ENCODE measurements around the gene LMX1B.

LMX1B gene

GRCh38 chr9:126733005-126733404 lies 119.3 kb downstream of the LMX1B start:
- no peak overlapping the region for H3K27ac ChIP-seq (ENCODE audit: low read length)
- no peaks in the 10 kb centered on the region for H3K4me1 ChIP-seq (ENCODE audit: control insufficient read depth, insufficient read depth, low read length)
- peaks cover 2 to 9% of the 10 kb centered on the region in 2 donors for H3K9me3 ChIP-seq (ENCODE audit: control insufficient read depth in 2 of 2, low read length in 2 of 2)
- H3K9ac ChIP-seq (ENCODE audit: low read length in 2 of 2) = no peak overlapping the region
- no peak overlapping the region for H3K4me3 ChIP-seq (ENCODE audit: low read length in 2 of 2)
- no peaks in the 10 kb centered on the region for H3K27me3 ChIP-seq (ENCODE audit: control insufficient read depth in 1 of 2, insufficient read depth in 2 of 2, low read length in 2 of 2)
- H3K36me3 ChIP-seq (ENCODE audit: control insufficient read depth in 2 of 2, insufficient read depth in 2 of 2, low read length in 2 of 2) = no peaks in the 10 kb centered on the region

DNA sequence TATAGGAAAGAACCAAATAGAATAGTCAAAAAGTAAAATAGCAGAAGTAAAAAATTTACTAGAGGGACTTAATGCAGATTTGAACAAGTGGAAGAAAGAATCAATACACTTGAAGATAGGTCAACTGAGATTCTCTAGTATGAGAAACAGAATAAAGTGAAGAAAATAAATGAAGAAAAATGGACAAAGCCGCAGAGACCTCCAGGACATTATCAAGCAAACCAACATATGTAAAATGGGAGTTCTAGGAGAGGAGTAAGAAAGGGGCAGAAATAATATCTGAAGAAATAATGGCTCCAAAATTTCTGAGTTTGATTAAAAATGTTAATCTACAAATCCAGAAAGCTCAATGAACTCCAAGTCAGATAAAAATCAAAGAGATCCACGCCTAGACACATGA lies 121.1 kb downstream of the LMX1B start:
- H3K4me1 ChIP-seq (ENCODE audit: control insufficient read depth, insufficient read depth, low read length) = no peaks in the 10 kb centered on the region
- no peak overlapping the region for H3K27ac ChIP-seq (ENCODE audit: low read length)
- peaks cover 0 to 9% of the 10 kb centered on the region in 2 donors for H3K9me3 ChIP-seq (ENCODE audit: control insufficient read depth in 2 of 2, low read length in 2 of 2)
- H3K9ac ChIP-seq (ENCODE audit: low read length in 2 of 2) = no peak overlapping the region
- peaks cover 0 to 4% of the 10 kb centered on the region in 2 donors for H3K27me3 ChIP-seq (ENCODE audit: control insufficient read depth in 1 of 2, insufficient read depth in 2 of 2, low read length in 2 of 2)
- H3K36me3 ChIP-seq (ENCODE audit: control insufficient read depth in 2 of 2, insufficient read depth in 2 of 2, low read length in 2 of 2) = no peaks in the 10 kb centered on the region
- H3K4me3 ChIP-seq (ENCODE audit: low read length in 2 of 2) = no peak overlapping the region

DNA sequence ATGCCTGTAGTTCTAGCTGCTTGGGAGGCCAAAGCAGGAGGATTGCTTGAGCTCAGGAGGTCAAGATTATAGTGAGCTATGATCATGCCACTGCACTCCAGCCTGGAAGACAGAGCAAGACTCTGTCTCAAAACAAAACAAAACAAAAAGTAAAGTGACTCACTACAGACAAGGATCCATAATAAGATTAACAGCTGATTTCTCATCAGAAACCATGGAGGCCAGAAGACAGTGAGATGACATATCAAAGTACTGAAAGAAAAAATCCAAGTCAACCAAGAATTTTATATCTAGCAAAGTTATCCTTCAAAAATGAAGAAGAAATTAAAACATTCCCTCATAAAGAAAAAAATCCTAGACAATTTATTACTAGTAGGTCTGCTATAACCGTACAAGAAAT lies 121.8 kb downstream of the LMX1B start:
- Histone ChIP-seq H3K27me3 (ENCODE audit: control insufficient read depth in 1 of 2, insufficient read depth in 2 of 2, low read length in 2 of 2) (peaks cover 2 to 7% of the 10 kb centered on the region in 2 donors), H3K36me3 (ENCODE audit: control insufficient read depth in 2 of 2, insufficient read depth in 2 of 2, low read length in 2 of 2) (no peaks in the 10 kb centered on the region), H3K9me3 (ENCODE audit: control insufficient read depth in 2 of 2, low read length in 2 of 2) (peaks cover 0 to 9% of the 10 kb centered on the region in 2 donors), H3K9ac (ENCODE audit: low read length in 2 of 2) (no peak overlapping the region), H3K27ac (ENCODE audit: low read length) (no peak overlapping the region), H3K4me1 (ENCODE audit: control insufficient read depth, insufficient read depth, low read length) (no peaks in the 10 kb centered on the region), H3K4me3 (ENCODE audit: low read length in 2 of 2) (no peak overlapping the region)

DNA sequence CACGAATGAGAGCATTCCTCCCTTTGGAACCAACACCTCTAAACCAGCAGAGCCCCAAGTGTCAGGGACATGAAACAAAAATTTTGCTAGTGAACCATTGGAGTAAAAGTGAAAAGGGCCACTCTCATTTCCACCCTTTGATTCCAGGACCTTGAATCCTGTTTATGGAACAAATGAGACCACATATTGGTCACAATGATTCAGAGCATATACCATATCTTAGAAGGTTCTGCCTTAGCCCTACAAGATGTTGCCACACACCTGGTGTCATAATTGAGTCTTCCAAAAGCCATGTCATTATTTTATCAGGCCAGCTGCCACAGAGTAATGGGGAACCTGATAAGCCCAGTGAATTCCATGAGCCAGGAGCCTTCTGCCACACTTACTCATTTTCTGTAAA lies 124.8 kb downstream of the LMX1B start:
- H3K4me3 ChIP-seq (ENCODE audit: low read length in 2 of 2) = no peak overlapping the region
- H3K36me3 ChIP-seq (ENCODE audit: control insufficient read depth in 2 of 2, insufficient read depth in 2 of 2, low read length in 2 of 2) = no peaks in the 10 kb centered on the region
- H3K9ac ChIP-seq (ENCODE audit: low read length in 2 of 2) = no peak overlapping the region
- H3K27me3 ChIP-seq (ENCODE audit: control insufficient read depth in 1 of 2, insufficient read depth in 2 of 2, low read length in 2 of 2) = peaks cover 3 to 11% of the 10 kb centered on the region in 2 donors
- no peak overlapping the region for H3K27ac ChIP-seq (ENCODE audit: low read length)
- H3K4me1 ChIP-seq (ENCODE audit: control insufficient read depth, insufficient read depth, low read length) = no peaks in the 10 kb centered on the region
- H3K9me3 ChIP-seq (ENCODE audit: control insufficient read depth in 2 of 2, low read length in 2 of 2) = peaks cover 0 to 9% of the 10 kb centered on the region in 2 donors

DNA sequence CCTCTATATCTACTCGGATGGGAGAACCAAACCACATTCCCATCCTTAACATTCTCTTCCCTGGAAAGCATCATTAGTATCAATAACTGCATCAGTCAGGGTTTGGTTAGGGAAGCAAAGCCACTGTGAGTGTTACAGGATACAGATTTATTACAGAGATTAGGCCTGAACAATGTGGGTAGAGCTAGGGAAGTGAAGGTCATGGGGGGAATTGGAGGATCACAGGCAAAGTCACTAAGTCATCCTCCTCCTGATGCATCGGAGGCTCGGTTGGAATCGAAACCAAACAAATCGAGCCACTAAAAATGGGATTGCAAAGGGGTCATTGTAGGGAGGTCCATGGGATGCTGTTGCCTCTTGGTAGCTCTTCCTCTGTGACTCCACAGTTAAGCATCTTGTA lies 129.3 kb downstream of the LMX1B start:
- H3K4me3 ChIP-seq (ENCODE audit: low read length in 2 of 2) = no peak overlapping the region
- H3K27ac ChIP-seq (ENCODE audit: low read length) = no peak overlapping the region
- no peaks in the 10 kb centered on the region for H3K36me3 ChIP-seq (ENCODE audit: control insufficient read depth in 2 of 2, insufficient read depth in 2 of 2, low read length in 2 of 2)
- no peaks in the 10 kb centered on the region for H3K9me3 ChIP-seq (ENCODE audit: control insufficient read depth in 2 of 2, low read length in 2 of 2)
- no peaks in the 10 kb centered on the region for H3K4me1 ChIP-seq (ENCODE audit: control insufficient read depth, insufficient read depth, low read length)
- H3K27me3 ChIP-seq (ENCODE audit: control insufficient read depth in 1 of 2, insufficient read depth in 2 of 2, low read length in 2 of 2) = peaks cover 3 to 11% of the 10 kb centered on the region in 2 donors
- H3K9ac ChIP-seq (ENCODE audit: low read length in 2 of 2) = no peak overlapping the region

DNA sequence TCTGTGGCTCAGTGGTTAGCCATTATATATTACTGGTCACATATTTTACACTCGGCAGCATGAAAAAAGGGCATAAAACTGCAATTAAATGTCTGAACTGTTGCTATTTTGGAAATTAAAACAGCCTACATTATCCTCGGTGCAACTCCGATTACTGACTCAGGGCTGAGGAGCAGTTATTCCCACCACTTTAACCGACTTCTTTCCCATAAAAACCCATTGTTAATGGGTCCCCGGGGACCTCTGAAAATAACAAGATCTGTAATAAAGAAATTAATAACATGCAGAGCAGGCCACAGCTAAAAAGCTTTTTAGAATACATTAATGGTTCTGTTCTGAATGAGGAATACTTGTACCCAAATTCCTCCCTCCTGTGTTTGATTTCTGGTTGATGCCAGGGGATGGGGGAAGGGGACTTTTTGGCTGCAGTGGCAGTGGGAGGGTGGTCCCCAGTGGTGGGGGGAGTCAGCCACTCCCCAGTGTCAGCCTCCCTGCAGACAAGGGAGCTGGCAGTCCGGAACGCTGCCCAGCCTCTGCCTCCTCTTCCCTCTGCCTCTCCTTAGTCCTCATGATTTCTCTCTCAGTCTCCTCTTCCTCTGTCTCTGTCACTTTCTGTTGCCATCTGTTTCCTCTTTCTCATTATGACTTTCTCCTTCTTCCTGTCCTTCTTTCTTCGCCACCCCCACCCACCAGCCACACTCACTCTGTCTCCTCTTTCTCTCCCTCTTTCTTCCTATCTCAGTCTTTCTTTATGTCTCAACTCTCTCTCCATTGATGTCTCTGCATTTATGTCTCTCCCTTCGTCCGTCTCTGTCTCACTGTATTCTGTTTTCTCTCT lies 132.1 kb downstream of the LMX1B start:
- Histone ChIP-seq H3K36me3 (ENCODE audit: control insufficient read depth in 2 of 2, insufficient read depth in 2 of 2, low read length in 2 of 2) (no peaks in the 10 kb centered on the region), H3K9me3 (ENCODE audit: control insufficient read depth in 2 of 2, low read length in 2 of 2) (no peaks in the 10 kb centered on the region), H3K27ac (ENCODE audit: low read length) (no peak overlapping the region), H3K4me1 (ENCODE audit: control insufficient read depth, insufficient read depth, low read length) (no peaks in the 10 kb centered on the region), H3K4me3 (ENCODE audit: low read length in 2 of 2) (no peak overlapping the region), H3K27me3 (ENCODE audit: control insufficient read depth in 1 of 2, insufficient read depth in 2 of 2, low read length in 2 of 2) (peaks cover 3 to 9% of the 10 kb centered on the region in 2 donors), H3K9ac (ENCODE audit: low read length in 2 of 2) (no peak overlapping the region)
